ENCODE data around the gene CCDC174. TPM values are rescaled to one million over a fixed set of nuclear protein-coding genes. Genes with fewer than 3 reads are reported as not detected.

The CCDC174 gene
- total RNA-seq, 1 experiment from 2014 or later: 8.4 TPM

DNA sequence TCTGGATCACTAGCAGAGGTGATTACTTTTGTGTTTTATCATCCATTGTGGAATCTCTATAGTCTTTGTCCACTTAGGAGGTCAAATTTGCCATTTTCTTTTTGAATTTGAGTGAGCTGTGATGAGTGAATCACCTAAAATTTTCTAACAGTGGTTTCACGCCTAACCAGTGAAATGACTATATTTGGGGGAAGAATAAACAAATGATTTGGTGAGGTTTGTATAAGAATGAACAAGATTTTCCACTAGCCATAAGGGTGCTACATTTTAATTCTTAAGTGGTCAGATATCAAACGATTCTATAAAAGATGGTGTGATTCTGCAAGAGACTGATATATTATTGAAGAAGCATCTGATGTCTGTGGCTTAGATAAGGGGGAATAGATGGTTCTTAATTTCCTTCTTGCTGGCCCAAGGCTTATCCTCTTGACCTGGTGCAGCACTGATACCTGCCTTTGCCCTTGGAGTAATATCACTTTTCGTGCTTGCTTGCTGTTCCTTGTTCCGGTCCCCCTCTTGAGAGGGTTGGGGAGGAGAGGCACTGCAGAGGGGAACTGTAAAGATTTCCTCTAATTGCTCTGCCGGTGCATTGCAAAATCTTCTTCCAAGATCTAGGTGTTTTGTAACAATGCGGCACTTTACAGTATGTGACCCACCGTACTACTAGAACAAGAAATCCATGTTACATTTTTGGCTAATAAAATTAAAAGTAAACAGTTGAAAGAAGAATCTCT is 37.9 kb downstream of the CCDC174 start:
- Histone ChIP-seq H3K4me3 (ENCODE audit: insufficient read depth, low read depth, low read length) (no peak overlapping the region), H3K36me3 (replicated peaks; ENCODE audit: control insufficient read depth, insufficient read depth, low read length) (no peaks in the 10 kb centered on the region), H3K27me3 (ENCODE audit: control insufficient read depth, insufficient read depth, low read length) (no peaks in the 10 kb centered on the region)
- DNase-seq: no peak

DNA sequence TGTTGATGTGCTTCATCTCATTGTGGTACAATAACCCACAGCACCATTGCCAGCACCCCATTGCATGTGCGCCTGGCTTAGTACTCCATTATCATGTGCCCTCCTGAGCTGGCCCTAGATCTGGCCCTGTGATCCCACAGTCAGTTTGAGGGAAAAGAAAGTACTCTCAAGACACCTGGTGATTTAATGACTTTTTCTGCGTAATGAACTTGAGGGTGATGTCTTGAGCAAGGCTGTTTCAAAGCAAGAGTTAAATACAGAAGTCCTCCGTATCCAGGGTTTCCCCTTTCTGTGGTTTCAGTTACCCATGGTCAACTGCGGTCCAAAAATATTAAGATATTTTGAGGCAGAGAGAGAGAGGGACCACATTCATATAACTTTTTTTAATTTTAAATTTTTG is 39.7 kb downstream of the CCDC174 start:
- H3K36me3 ChIP-seq (replicated peaks; ENCODE audit: control insufficient read depth, insufficient read depth, low read length): no peaks in the 10 kb centered on the region
- DNase-seq: no peak
- H3K4me3 ChIP-seq (ENCODE audit: insufficient read depth, low read depth, low read length): no peak overlapping the region
- H3K27me3 ChIP-seq (ENCODE audit: control insufficient read depth, insufficient read depth, low read length): no peaks in the 10 kb centered on the region

DNA sequence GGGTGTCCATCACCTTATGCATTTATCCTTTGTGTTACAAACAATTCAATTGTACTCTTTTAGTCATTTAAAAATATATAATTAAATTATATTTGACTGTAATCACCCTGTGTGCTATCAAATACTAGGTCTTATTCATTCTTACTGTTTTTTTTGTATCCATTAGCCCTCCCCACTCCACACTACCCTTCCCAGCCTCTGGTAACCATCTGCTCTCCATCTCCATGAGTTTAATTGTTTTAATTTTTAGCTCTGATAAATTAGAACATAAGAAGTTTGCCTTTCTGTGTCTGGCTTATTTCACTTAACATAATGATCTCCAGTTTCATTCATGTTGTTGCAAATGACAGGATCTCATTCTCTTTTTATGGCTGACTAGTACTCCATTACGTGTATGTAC is 40.2 kb downstream of the CCDC174 start:
- H3K4me3 ChIP-seq (ENCODE audit: insufficient read depth, low read depth, low read length): no peak overlapping the region
- no peaks in the 10 kb centered on the region for H3K36me3 ChIP-seq (replicated peaks; ENCODE audit: control insufficient read depth, insufficient read depth, low read length)
- no peak for DNase-seq
- H3K27me3 ChIP-seq (ENCODE audit: control insufficient read depth, insufficient read depth, low read length): no peaks in the 10 kb centered on the region

DNA sequence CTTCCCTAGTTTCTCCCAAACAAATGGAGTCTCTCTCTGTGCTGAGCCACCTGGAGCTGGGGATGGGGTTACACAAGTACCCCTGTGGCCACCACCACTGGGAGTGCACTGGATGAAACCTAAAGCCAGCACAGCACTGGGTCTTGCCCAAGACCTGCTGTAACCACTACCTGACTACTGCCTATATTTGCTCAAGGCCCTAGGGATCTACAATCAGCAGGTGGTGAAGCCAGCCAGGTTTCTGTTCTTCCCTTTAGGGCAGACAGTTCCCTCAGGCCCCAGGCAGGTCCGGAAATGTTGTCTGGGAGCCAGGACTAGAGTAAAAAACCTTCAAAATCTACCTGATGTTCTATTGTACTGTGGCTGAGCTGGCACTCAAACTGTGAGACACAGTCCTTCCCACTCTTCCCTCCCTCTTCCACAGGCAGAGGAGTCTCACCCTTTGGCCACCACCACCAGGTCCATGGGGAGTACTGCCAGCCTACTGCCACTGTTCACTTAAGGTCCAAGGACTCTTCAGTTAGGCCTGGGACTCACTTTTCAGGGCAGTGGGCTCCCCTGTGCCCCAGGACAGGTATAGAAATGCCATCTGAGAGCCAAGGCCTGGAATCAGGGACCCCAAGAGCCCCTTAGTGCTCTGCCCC is 47.2 kb downstream of the CCDC174 start:
- DNase-seq: no peak
- Histone ChIP-seq H3K36me3 (replicated peaks; ENCODE audit: control insufficient read depth, insufficient read depth, low read length) (no peaks in the 10 kb centered on the region), H3K27me3 (ENCODE audit: control insufficient read depth, insufficient read depth, low read length) (no peaks in the 10 kb centered on the region)

DNA sequence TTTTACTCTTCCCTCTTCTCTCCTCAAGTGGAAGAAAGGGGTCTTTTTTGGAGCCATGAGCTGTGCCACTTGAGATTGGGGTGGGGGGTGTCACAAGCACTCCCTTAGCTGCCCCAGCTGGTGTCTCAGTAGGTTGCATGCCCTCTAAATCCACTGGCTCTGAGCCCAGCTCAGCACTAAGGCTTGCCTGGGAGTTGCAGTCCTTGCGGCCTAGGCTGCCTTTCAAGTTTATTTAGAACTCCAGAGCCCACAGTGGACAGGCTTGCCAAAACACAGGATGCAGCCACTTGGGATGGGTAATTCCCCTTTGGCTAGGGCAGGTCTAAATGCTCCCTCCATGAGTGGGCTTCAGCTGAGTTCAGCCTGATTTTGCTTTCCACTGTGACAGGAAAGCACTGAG is 48.1 kb downstream of the CCDC174 start:
- H3K27me3 ChIP-seq (ENCODE audit: control insufficient read depth, insufficient read depth, low read length): no peaks in the 10 kb centered on the region
- DNase-seq: no peak
- no peaks in the 10 kb centered on the region for H3K36me3 ChIP-seq (replicated peaks; ENCODE audit: control insufficient read depth, insufficient read depth, low read length)
- no peak overlapping the region for H3K4me3 ChIP-seq (ENCODE audit: insufficient read depth, low read depth, low read length)

More for the DNA sequence above, 47.2 kb downstream of the CCDC174 start:
- H3K4me3 ChIP-seq (ENCODE audit: insufficient read depth, low read depth, low read length): no peak overlapping the region

DNA sequence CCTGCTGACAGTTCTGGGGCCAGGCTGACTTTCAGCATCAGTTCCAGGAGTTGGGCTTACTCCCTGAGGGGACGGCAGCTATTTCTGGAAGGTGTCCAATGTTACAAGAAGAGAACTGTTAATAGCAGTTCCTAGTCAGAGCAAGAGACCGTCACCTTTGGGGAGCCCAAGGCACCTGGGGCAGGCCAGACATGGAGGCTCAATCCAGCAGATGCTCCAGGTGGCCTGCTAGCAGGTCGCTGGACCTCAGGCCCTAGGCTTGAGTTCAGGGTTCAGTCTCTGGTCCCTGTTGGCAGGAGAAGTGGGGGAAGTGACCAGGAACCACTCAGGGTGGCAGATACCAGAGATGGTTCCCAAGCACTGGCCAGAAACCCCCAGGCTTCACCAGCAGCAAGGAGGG is 49.3 kb downstream of the CCDC174 start:
- DNase-seq: no peak
- Histone ChIP-seq H3K36me3 (replicated peaks; ENCODE audit: control insufficient read depth, insufficient read depth, low read length) (no peaks in the 10 kb centered on the region), H3K4me3 (ENCODE audit: insufficient read depth, low read depth, low read length) (no peak overlapping the region), H3K27me3 (ENCODE audit: control insufficient read depth, insufficient read depth, low read length) (no peaks in the 10 kb centered on the region)

DNA sequence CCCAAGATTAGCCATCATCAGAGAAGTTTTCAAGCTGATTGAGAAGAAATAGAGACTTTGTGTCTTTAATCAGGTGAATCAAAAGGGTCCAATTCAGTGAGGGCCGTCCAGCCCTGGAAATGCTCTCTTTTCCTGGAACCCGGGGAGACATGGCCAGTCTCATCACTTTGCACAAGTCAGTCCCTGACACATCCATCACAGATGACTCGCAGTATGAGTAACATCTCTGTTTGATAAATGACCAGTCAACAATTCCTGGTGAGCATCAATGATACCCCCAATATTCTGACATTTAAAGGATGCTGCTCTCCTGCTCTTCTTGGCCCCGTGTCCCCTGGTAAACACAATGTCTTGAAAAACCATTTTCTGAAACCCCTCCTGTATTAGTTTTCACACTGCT is 50.1 kb downstream of the CCDC174 start:
- H3K36me3 ChIP-seq (replicated peaks; ENCODE audit: control insufficient read depth, insufficient read depth, low read length): no peaks in the 10 kb centered on the region
- H3K4me3 ChIP-seq (ENCODE audit: insufficient read depth, low read depth, low read length): no peak overlapping the region
- DNase-seq: no peak
- no peaks in the 10 kb centered on the region for H3K27me3 ChIP-seq (ENCODE audit: control insufficient read depth, insufficient read depth, low read length)

DNA sequence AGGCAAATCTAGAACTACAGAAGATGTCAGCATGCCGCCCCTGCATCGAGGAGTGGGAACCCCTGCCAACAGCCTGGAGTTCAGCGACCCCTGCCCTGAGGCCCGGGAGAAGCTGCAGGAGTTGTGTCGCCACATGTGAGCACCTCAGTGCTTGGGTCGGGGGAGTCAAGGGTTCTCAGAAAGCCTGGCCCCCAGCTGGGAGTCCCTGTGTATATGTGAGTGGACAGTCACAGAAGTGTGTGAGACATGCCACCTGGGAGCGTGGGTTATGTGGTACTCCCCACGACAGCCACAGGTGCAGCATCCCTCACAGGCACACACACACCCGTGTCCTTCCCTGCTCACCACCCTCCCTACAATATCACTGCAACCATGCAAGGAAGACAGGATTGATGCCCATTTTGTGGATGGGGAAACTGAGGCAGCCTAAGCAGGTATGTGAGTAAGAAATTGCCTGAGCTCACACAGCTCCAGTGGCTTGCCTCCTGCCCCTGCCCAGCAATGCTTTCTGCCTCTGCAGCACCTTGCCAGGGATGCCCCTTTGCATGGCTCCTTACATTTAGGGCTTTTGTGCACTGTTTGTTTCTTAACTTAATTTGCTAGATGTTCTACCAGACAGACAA is 51.7 kb downstream of the CCDC174 start:
- DNase-seq: no peak
- H3K27me3 ChIP-seq (ENCODE audit: control insufficient read depth, insufficient read depth, low read length): no peaks in the 10 kb centered on the region
- no peak overlapping the region for H3K4me3 ChIP-seq (ENCODE audit: insufficient read depth, low read depth, low read length)
- no peaks in the 10 kb centered on the region for H3K36me3 ChIP-seq (replicated peaks; ENCODE audit: control insufficient read depth, insufficient read depth, low read length)

DNA sequence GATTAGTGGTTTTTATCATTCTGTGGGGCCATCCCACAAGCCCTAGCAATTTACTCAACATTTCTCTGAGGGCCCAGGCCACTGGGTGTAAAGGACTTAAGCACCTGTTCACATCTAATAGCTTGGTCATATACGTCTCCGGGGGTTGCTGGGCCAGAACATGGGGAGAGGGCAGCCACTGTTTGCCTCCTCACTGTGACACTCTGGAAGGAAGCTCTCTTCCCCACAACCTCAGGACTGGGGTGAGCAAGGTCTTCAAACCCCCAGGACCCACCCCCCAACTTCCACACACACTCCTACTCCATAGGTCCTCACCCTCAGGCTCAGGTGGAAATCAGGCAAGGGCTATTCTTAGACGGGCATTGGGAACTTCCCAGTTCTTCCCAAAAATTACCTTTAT is 52.2 kb downstream of the CCDC174 start:
- no peaks in the 10 kb centered on the region for H3K27me3 ChIP-seq (ENCODE audit: control insufficient read depth, insufficient read depth, low read length)

DNA sequence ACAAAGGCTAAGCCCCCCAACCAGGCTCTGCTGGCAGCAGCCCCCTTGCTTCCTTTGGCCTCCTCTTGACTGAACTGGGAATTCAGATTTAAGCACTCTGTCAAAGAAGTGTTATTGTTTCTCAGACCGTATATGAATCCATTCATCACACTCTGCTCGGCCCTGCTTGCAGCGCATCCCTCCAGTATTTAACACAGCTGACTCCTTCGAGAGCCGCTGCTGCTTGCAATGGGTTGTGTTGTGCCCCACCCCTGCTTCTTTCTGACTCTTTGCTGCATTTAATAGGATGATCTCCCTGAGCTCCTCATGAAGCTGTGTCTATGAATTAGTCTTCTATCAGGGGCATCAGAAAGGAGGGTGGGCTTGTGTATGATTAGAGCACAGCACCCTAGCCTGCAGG is 54.5 kb downstream of the CCDC174 start:
- Histone ChIP-seq H3K4me3 (ENCODE audit: insufficient read depth, low read depth, low read length) (no peak overlapping the region), H3K36me3 (replicated peaks; ENCODE audit: control insufficient read depth, insufficient read depth, low read length) (no peaks in the 10 kb centered on the region), H3K27me3 (ENCODE audit: control insufficient read depth, insufficient read depth, low read length) (no peaks in the 10 kb centered on the region)
- DNase-seq: no peak

More for the DNA sequence above, 52.2 kb downstream of the CCDC174 start:
- Histone ChIP-seq H3K36me3 (replicated peaks; ENCODE audit: control insufficient read depth, insufficient read depth, low read length) (no peaks in the 10 kb centered on the region), H3K4me3 (ENCODE audit: insufficient read depth, low read depth, low read length) (no peak overlapping the region)
- DNase-seq: no peak

DNA sequence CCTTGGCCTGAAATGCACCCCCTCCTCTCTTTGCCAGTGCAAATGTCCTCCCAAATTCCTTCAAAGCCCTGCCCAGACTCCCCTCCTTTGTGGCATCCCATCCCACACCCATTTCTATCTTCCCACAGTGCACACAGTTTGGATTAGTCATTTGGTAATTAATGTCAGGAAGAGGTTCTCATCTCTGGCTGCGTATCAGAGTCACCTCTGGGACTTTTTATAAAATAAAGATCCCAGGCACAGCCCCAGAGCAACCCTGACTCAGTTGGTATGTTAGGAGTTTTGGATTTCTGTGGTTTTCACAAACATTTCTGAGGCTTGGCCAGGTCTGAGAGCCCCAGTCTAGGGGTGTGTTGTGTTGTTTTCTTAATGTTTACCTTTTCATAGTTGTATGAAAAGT is 65.0 kb downstream of the CCDC174 start:
- Histone ChIP-seq H3K36me3 (replicated peaks; ENCODE audit: control insufficient read depth, insufficient read depth, low read length) (no peaks in the 10 kb centered on the region), H3K4me3 (ENCODE audit: insufficient read depth, low read depth, low read length) (no peak overlapping the region), H3K27me3 (ENCODE audit: control insufficient read depth, insufficient read depth, low read length) (no peaks in the 10 kb centered on the region; the same call in 1 of the 2 replicates)
- no peak for DNase-seq

DNA sequence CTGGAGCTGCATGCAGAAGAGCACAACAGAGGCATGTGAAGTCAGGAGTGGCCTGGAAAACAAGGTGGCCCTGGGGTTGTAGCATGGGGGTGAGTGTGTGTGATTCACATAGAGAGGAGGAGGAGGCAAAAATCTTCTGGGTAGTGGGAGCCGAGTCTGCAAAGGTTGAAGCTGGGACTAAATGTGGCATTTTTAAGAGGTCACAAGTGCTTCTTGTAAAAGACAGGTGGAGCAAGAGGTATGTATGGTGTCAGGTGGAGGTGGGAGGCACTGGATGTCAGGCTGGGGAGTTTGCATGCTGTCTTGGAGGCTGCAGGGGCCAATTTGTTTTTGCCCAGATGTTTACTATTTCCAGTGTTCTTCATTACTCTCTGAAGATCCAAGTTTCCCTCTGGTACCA is 65.7 kb downstream of the CCDC174 start:
- no peak for DNase-seq
- Histone ChIP-seq H3K4me3 (ENCODE audit: insufficient read depth, low read depth, low read length) (no peak overlapping the region), H3K27me3 (ENCODE audit: control insufficient read depth, insufficient read depth, low read length) (no peaks in the 10 kb centered on the region; the same call in 1 of the 2 replicates), H3K36me3 (replicated peaks; ENCODE audit: control insufficient read depth, insufficient read depth, low read length) (no peaks in the 10 kb centered on the region)

DNA sequence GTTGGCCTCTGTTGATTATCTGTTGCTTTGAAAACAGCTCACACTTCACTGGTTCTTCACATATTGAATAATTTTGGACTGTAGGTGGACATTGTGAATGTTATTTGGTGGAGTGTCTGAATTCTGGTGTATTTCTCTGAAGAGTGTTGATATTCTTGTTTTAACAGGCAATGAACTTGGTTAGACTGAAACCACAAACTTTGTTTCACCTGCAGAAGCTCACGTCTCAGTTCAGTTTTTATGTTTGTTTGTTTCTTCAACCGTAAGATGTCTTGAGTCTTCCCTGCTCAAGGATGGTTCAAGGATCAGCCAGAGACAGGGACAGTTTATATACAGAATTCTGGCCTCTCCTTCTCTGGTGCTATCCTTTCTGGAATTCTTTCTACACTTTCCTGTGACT is 67.0 kb downstream of the CCDC174 start:
- DNase-seq: no peak
- no peak overlapping the region for H3K4me3 ChIP-seq (ENCODE audit: insufficient read depth, low read depth, low read length)
- no peaks in the 10 kb centered on the region; the same call in 1 of the 2 replicates for H3K27me3 ChIP-seq (ENCODE audit: control insufficient read depth, insufficient read depth, low read length)
- H3K36me3 ChIP-seq (replicated peaks; ENCODE audit: control insufficient read depth, insufficient read depth, low read length): no peaks in the 10 kb centered on the region

DNA sequence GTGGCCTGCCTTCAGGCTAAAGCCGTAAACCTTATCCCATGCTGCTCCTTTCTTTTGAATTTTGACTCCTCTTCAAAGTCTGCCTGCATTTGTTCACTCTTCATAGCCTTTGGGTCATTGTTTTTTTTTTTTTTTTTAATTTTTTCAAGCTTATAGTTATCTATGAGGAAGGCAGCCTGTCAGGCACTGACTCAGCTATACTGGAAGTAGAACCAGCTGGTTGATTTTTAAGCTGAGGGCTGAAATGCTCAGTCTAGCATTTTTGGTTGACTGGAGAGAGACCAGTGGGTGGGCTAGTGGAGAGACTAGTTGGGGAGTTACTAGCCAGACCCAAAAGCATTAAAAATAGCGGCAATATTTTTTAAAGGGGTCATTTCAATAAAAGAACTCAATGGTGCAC is 67.4 kb downstream of the CCDC174 start:
- DNase-seq: no peak
- no peaks in the 10 kb centered on the region; the same call in 1 of the 2 replicates for H3K27me3 ChIP-seq (ENCODE audit: control insufficient read depth, insufficient read depth, low read length)
- no peaks in the 10 kb centered on the region for H3K36me3 ChIP-seq (replicated peaks; ENCODE audit: control insufficient read depth, insufficient read depth, low read length)
- H3K4me3 ChIP-seq (ENCODE audit: insufficient read depth, low read depth, low read length): no peak overlapping the region

Measured in H7 (cell line).